MM.1S (cell line): ENCODE results near the gene CELA2A.
"Not testable (repeated sequence)": the region's sequence is repeated elsewhere in the genome, so short reads cannot be mapped to it uniquely, and the experiment has no call there.

ENCODE experiments used
- DNase-seq: peaks from one replicate; pipeline ENCODE4 v3.0.0-alpha.2; 2015
- H2AFZ ChIP-seq: fragments of 300-600 bp; sonication (generic); 2 replicates; pipeline ENCODE4 v1.6.0; 2016; ENCODE audit warnings: antibody characterized with exemption, low read length
- H3F3A ChIP-seq: fragments of 300-600 bp; sonication (generic); 2 replicates; pipeline ENCODE4 v1.6.1; 2016; ENCODE audit warnings: mild to moderate bottlenecking, antibody characterized with exemption, low read length, moderate library complexity, mixed read lengths; ENCODE audit not compliant: insufficient read depth
- H3K27ac ChIP-seq: fragments of 300-600 bp; sonication (generic); 2 replicates; pipeline ENCODE4 v1.5.1; 2016; ENCODE audit warnings: mild to moderate bottlenecking, low read length
- H3K27me3 ChIP-seq: fragments of 300-600 bp; sonication (generic); replicated peaks from 2 replicates; pipeline ENCODE4 v1.6.0; 2016; ENCODE audit warnings: low read length; ENCODE audit not compliant: insufficient read depth
- H3K36me3 ChIP-seq: fragments of 300-600 bp; sonication (generic); replicated peaks from 2 replicates; pipeline ENCODE4 v1.6.1; 2016; ENCODE audit warnings: mild to moderate bottlenecking, low read length, mixed read lengths; ENCODE audit not compliant: insufficient read depth
- H3K4me1 ChIP-seq: fragments of 300-600 bp; sonication (generic); 2 replicates; pipeline ENCODE4 v1.6.1; 2016; ENCODE audit warnings: low read length, mixed read lengths
- H3K4me2 ChIP-seq: fragments of 300-600 bp; sonication (generic); 2 replicates; pipeline ENCODE4 v1.6.0; 2016; ENCODE audit warnings: low read depth, low read length
- H3K4me3 ChIP-seq: fragments of 300-600 bp; sonication (generic); 2 replicates; pipeline ENCODE4 v1.5.1; 2016; ENCODE audit warnings: low read length, mixed read lengths
- H3K79me2 ChIP-seq: fragments of 300-600 bp; sonication (generic); 2 replicates; pipeline ENCODE4 v1.6.1; 2016; ENCODE audit warnings: mixed run types, low read length, mixed read lengths
- H3K9ac ChIP-seq: fragments of 300-600 bp; sonication (generic); 2 replicates; pipeline ENCODE4 v1.6.1; 2016; ENCODE audit warnings: low read length, mixed read lengths
- H3K9me2 ChIP-seq: fragments of 300-600 bp; sonication (generic); replicated peaks from 2 replicates; pipeline ENCODE4 v1.6.1; 2016; ENCODE audit warnings: mild to moderate bottlenecking, low read length, mixed read lengths; ENCODE audit not compliant: insufficient read depth
- H3K9me3 ChIP-seq: fragments of 300-600 bp; sonication (generic); replicated peaks from 2 replicates; pipeline ENCODE4 v1.6.1; 2016; ENCODE audit warnings: mild to moderate bottlenecking, low read length, mixed read lengths; ENCODE audit not compliant: insufficient read depth
- H4K20me1 ChIP-seq: fragments of 300-600 bp; sonication (generic); 2 replicates; pipeline ENCODE4 v1.6.1; 2016; ENCODE audit warnings: mild to moderate bottlenecking, low read length, moderate library complexity, mixed read lengths; ENCODE audit not compliant: insufficient read depth
- EZH2 ChIP-seq: fragments of 300-600 bp; sonication (generic); optimal IDR thresholded peaks from 2 replicates; pipeline ENCODE3; 2017; ENCODE audit warnings: low read depth, mild to moderate bottlenecking, antibody characterized with exemption, low read length, mixed read lengths
- EZH2phosphoT487 ChIP-seq: fragments of 300-600 bp; sonication (generic); IDR thresholded peaks from 2 replicates; pipeline ENCODE4 v1.6.1; 2018; ENCODE audit warnings: antibody characterized with exemption, low read length
- TF ChIP-seq, protein P1 (sequence below): fragments of 300-600 bp; sonication (generic); IDR thresholded peaks from 2 replicates; pipeline ENCODE4 v1.5.1; 2016; ENCODE audit warnings: antibody characterized with exemption, low read length, mixed read lengths

CELA2A gene

GRCh38 chr1:15427280-15427666 is 29.3 kb upstream of the CELA2A start:
- Histone ChIP-seq H3K9ac (no peak overlapping the region), H2AFZ (no peak overlapping the region), H3K4me3 (no peak overlapping the region), H3K9me2 (no peaks in the 10 kb centered on the region), H3K27me3 (no peaks in the 10 kb centered on the region), H3K27ac (no peak overlapping the region), H3K9me3 (no peaks in the 10 kb centered on the region), H3F3A (no peaks in the 10 kb centered on the region), H4K20me1 (no peaks in the 10 kb centered on the region), H3K79me2 (no peaks in the 10 kb centered on the region), H3K4me1 (no peaks in the 10 kb centered on the region), H3K36me3 (no peaks in the 10 kb centered on the region), H3K4me2 (no peak overlapping the region)
- TF ChIP-seq EZH2 (no peak), EZH2phosphoT487 (no peak)
- TF ChIP-seq, protein P1, sequence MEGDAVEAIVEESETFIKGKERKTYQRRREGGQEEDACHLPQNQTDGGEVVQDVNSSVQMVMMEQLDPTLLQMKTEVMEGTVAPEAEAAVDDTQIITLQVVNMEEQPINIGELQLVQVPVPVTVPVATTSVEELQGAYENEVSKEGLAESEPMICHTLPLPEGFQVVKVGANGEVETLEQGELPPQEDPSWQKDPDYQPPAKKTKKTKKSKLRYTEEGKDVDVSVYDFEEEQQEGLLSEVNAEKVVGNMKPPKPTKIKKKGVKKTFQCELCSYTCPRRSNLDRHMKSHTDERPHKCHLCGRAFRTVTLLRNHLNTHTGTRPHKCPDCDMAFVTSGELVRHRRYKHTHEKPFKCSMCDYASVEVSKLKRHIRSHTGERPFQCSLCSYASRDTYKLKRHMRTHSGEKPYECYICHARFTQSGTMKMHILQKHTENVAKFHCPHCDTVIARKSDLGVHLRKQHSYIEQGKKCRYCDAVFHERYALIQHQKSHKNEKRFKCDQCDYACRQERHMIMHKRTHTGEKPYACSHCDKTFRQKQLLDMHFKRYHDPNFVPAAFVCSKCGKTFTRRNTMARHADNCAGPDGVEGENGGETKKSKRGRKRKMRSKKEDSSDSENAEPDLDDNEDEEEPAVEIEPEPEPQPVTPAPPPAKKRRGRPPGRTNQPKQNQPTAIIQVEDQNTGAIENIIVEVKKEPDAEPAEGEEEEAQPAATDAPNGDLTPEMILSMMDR: no peak
- no peak for DNase-seq

- H3K4me3 ChIP-seq, H3K27me3 ChIP-seq, H3K9me2 ChIP-seq, DNase-seq, H3K27ac ChIP-seq, H3K4me2 ChIP-seq, H3K9me3 ChIP-seq, H3F3A ChIP-seq, H3K4me1 ChIP-seq, H3K36me3 ChIP-seq, H3K79me2 ChIP-seq, H4K20me1 ChIP-seq, H2AFZ ChIP-seq, H3K9ac ChIP-seq: not testable (repeated sequence)
These were observed 28.3 kb upstream of the CELA2A start for GRCh38 chr1:15428252-15428651.

DNA sequence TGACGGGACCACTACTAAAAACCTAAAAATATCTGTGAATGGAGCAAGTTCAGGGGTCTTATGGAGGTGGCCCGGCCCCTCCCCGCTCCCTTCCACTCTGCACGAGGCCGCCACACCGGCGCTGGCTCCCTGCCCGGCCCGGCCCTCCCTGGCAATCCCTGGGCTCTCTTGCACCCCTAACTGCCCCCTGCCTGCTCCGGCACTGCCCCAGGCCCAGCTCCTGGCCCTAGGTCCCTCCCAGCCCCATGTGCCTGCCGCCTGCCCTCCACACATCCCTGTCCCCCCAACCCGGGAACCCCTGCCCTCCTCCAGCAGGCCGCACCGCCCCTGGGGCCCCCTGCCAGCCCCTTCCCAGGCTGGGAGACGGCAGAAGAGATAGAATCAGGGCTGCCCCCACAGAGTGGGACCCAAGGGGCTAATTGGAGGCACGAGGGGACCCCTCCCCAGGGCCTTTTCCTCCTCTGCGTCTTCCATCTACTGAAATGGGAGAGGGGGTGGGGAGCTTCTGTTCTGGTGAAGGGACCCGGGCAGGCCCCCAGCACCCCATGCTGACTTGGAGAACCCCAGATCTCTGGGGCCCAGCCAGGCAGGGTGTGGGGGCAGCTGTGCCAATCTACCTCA is 27.6 kb upstream of the CELA2A start:
- Histone ChIP-seq H2AFZ (no peak overlapping the region), H3K27ac (no peak overlapping the region), H3F3A (no peaks in the 10 kb centered on the region), H3K79me2 (no peaks in the 10 kb centered on the region), H3K4me1 (no peaks in the 10 kb centered on the region), H3K36me3 (no peaks in the 10 kb centered on the region), H4K20me1 (no peaks in the 10 kb centered on the region), H3K9me3 (no peaks in the 10 kb centered on the region), H3K27me3 (no peaks in the 10 kb centered on the region), H3K4me3 (no peak overlapping the region), H3K9ac (no peak overlapping the region), H3K4me2 (no peak overlapping the region), H3K9me2 (no peaks in the 10 kb centered on the region)
- no peak for DNase-seq
- TF ChIP-seq EZH2phosphoT487: no peak
- TF ChIP-seq EZH2: no peak

DNA sequence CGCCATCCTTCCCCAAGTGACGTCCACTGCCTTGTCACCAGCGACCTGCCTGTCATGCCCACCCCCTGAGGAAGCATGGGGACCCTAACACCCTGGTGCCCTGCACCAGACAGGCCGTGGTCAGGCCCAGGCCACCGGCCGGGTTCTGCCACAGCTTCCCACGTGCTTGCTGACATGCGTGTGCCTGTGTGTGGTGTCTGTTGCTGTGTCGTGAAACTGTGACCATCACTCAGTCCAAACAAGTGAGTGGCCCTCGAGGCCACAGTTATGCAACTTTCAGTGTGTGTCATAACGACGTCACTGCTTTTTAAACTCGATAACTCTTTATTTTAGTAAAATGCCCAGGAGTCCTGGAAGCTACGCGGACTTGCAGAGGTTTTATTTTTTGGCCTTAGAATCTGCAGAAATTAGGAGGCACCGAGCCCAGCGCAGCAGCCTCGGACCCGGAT is 26.8 kb upstream of the CELA2A start:
- Histone ChIP-seq H3K27me3 (no peaks in the 10 kb centered on the region), H3K36me3 (no peaks in the 10 kb centered on the region), H3K4me1 (no peaks in the 10 kb centered on the region), H3K79me2 (no peaks in the 10 kb centered on the region), H3K27ac (no peak overlapping the region), H4K20me1 (no peaks in the 10 kb centered on the region), H3F3A (no peaks in the 10 kb centered on the region), H3K9ac (no peak overlapping the region), H3K9me3 (no peaks in the 10 kb centered on the region), H3K9me2 (no peaks in the 10 kb centered on the region), H3K4me3 (no peak overlapping the region), H3K4me2 (no peak overlapping the region), H2AFZ (no peak overlapping the region)
- no peak for DNase-seq
- TF ChIP-seq EZH2 (no peak), EZH2phosphoT487 (no peak)
- TF ChIP-seq, protein P1: no peak
